Retinal pigment epithelial cell (primary cell): ENCODE data around the gene SEMA4D.

ENCODE experiments used
- DNase-seq: peaks from one replicate; pipeline ENCODE4 v3.0.0-alpha.2; 2010; ENCODE audit warnings: low read depth
- H3K4me3 ChIP-seq: 2 replicates; pipeline ENCODE4 v1.5.1; 2011; ENCODE audit warnings: mild to moderate bottlenecking, low read length, control low read depth, moderate library complexity
- TF ChIP-seq, protein P1 (sequence below): conservative IDR thresholded peaks from 2 replicates; pipeline ENCODE4 v1.5.1; 2011; ENCODE audit warnings: low read depth, low read length, control low read depth, inconsistent platforms

The SEMA4D gene

GRCh38 chr9:89360465-89360864 is 137.4 kb downstream of the SEMA4D start:
- TF ChIP-seq, protein P1, sequence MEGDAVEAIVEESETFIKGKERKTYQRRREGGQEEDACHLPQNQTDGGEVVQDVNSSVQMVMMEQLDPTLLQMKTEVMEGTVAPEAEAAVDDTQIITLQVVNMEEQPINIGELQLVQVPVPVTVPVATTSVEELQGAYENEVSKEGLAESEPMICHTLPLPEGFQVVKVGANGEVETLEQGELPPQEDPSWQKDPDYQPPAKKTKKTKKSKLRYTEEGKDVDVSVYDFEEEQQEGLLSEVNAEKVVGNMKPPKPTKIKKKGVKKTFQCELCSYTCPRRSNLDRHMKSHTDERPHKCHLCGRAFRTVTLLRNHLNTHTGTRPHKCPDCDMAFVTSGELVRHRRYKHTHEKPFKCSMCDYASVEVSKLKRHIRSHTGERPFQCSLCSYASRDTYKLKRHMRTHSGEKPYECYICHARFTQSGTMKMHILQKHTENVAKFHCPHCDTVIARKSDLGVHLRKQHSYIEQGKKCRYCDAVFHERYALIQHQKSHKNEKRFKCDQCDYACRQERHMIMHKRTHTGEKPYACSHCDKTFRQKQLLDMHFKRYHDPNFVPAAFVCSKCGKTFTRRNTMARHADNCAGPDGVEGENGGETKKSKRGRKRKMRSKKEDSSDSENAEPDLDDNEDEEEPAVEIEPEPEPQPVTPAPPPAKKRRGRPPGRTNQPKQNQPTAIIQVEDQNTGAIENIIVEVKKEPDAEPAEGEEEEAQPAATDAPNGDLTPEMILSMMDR, result no peak

GRCh38 chr9:89359751-89360261 is 138.1 kb downstream of the SEMA4D start:
- TF ChIP-seq, protein P1, result no peak
- no peak for DNase-seq
- no peak overlapping the region for H3K4me3 ChIP-seq

More at GRCh38 chr9:89360465-89360864, 137.4 kb downstream of the SEMA4D start:
- DNase-seq, result peak; percentile 54
- H3K4me3 ChIP-seq, result no peak overlapping the region

- DNase-seq, result peak; percentile 23
- H3K4me3 ChIP-seq, result no peak overlapping the region
- TF ChIP-seq, protein P1, result no peak
Measured at GRCh38 chr9:89358985-89359384, 138.9 kb downstream of the SEMA4D start.

- H3K4me3 ChIP-seq, result no peak overlapping the region
- TF ChIP-seq, protein P1, result no peak
- no peak for DNase-seq
Measured at GRCh38 chr9:89358376-89358916, 139.5 kb downstream of the SEMA4D start.

GRCh38 chr9:89357331-89358197 is 140.3 kb downstream of the SEMA4D start:
- no peak for DNase-seq
- H3K4me3 ChIP-seq, result no peak overlapping the region
- TF ChIP-seq, protein P1, result no peak

DNA sequence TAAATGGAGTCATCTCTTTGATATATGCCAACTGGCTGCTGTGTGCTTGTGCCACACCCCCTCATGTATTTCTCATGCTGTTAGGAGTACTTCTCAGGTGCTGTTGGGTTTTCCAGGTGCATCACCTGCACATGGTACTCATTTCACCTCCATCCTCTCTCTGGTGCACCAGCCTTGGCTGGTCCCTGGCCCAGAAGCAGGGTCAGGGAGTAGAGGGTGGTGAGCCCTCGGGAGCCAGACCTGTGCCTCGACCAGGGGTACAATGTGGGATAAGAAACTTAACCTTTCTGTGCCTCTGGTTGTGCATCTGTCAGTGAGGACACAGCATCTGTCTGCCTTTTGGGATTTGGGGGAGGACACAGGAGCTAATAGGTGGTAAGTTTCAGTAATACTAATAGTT is 141.1 kb downstream of the SEMA4D start:
- no peak overlapping the region for H3K4me3 ChIP-seq
- DNase-seq, result no peak
- TF ChIP-seq, protein P1, result no peak

DNA sequence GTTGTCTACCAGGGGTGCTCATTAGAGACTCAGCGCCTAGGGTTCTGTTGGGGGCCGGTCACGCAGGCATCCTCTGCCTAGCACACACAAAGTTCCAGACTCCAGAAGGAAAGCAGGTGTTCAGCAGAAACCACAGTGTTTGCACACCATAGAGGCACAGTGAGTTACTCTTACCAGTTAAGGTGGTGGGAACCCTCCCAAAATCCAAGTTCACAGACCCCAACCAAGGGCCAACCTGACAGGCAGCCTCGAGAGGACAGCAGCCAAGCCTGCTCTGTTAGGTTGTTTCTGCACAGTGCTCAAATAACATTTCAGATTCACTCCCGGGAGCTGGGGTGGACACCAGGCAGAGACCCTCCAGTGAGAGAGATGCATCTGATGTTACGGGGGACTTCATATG is 143.4 kb downstream of the SEMA4D start:
- no peak overlapping the region for H3K4me3 ChIP-seq
- no peak for DNase-seq
- TF ChIP-seq, protein P1, result no peak
